NAMALWA (cell line): Measurements from ENCODE around the gene MAX.
"Not testable (repeated sequence)": the region's sequence is repeated elsewhere in the genome, so short reads cannot be mapped to it uniquely, and the experiment has no call there.

Source experiments
- DNase-seq: peaks from one replicate; pipeline ENCODE4 v3.0.0-alpha.2; 2015; ENCODE audit warnings: low spot score

The MAX gene

GRCh38 chr14:65034021-65034420 lies 68.3 kb downstream of the MAX start:
- DNase-seq = no peak

GRCh38 chr14:65033181-65033580 lies 69.1 kb downstream of the MAX start:
- no peak for DNase-seq

- no peak for DNase-seq
Measured at GRCh38 chr14:65032319-65032718, 70.0 kb downstream of the MAX start.

- not testable (repeated sequence) for DNase-seq
Measured at GRCh38 chr14:65031321-65031720, 71.0 kb downstream of the MAX start.

- no peak for DNase-seq
Measured at GRCh38 chr14:65028937-65029336, 73.4 kb downstream of the MAX start.

- no peak for DNase-seq
Measured at GRCh38 chr14:65027127-65027799, 75.1 kb downstream of the MAX start.

- DNase-seq = no peak
Measured at GRCh38 chr14:65026526-65026925, 75.8 kb downstream of the MAX start.

- no peak for DNase-seq
Measured at GRCh38 chr14:65025818-65026217, 76.5 kb downstream of the MAX start.
